Activated CD8-positive, alpha-beta memory T cell treated with anti-CD3 and anti-CD28 coated beads for 48 hours (primary cell): ENCODE data around the gene MYBPHL.
A peak's percentile ranks its signal among the peaks of the same experiment; 100 is the strongest.

Source experiments
- DNase-seq, 3 experiments: peaks; one replicate each; pipeline ENCODE4 v3.0.0-alpha.2; 2020; ENCODE audit warnings: low read depth in 2 of 3, low spot score in 2 of 3

The MYBPHL gene

DNA sequence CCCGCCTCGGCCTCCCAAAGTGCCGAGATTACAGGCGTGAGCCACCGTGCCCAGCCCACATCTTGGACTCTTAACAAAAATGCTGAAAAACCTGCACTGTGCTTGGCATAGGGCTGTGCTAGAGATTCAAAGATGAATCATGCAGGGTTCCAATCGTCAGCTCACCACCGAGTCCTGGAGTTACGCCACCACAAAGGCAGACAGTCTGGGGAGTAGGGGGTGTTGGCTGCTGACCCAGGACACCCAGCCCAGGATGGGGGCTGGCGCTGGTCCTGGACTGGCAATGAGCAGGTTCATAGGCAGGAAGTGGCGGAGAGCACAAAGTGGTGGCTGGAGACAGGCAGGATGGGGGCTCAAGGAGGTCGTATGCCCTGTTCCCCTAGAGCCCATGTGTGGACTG is 39.8 kb downstream of the MYBPHL start:
- no peak for DNase-seq

DNA sequence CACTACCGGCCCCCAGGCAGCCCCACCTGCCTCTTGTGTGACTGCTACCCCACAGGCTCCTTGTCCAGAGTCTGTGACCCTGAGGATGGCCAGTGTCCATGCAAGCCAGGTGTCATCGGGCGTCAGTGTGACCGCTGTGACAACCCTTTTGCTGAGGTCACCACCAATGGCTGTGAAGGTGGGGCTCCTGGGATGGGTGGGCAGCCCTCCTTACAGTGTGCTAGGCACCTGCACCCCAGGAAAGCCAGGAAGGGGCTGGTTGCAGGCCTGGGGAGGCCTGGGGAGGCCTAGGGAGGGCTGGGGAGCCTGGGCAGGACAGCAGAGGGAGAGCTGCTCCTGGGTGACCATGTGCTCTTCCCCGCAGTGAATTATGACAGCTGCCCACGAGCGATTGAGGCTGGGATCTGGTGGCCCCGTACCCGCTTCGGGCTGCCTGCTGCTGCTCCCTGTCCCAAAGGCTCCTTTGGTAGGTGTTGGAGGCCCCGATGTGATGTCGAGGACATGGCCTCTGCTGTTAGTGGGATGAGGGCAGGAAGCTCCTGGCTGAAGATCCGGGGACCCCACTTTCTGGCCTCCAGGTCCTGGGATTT is 41.0 kb downstream of the MYBPHL start:
- no peak for DNase-seq

DNA sequence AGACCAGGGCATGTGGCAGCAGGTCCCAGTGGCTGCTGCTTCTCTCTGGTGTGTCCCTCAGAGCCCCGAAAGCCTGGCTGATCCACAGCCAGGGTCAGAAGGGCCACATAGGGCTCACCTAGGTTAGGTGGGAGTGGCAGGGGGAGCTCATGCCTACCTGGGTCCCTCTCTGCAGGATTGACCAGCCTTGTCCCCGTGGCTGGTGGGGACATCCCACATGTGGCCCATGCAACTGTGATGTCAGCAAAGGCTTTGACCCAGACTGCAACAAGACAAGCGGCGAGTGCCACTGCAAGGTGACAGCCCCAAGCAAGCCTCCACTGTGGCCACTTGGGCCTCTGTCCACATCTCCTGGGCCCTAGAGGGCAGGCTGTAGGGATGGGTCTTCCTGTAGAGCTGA is 41.8 kb downstream of the MYBPHL start:
- DNase-seq = no peak

DNA sequence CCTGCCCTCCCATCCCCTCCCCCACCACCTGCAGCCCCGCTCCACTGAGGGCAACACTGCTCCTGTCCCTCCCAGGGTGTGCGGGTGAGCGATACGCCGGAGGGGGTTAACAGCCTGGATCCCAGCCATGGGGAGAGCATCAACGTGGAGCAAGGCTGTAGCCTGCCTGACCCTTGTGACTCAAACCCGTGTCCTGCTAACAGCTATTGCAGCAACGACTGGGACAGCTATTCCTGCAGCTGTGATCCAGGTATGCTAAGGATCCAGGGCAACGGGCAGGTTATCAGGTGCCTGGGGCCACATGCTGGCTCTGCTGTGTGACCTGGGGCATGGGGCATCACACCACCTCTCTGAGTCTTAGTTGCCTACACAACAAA is 42.4 kb downstream of the MYBPHL start:
- no peak for DNase-seq

DNA sequence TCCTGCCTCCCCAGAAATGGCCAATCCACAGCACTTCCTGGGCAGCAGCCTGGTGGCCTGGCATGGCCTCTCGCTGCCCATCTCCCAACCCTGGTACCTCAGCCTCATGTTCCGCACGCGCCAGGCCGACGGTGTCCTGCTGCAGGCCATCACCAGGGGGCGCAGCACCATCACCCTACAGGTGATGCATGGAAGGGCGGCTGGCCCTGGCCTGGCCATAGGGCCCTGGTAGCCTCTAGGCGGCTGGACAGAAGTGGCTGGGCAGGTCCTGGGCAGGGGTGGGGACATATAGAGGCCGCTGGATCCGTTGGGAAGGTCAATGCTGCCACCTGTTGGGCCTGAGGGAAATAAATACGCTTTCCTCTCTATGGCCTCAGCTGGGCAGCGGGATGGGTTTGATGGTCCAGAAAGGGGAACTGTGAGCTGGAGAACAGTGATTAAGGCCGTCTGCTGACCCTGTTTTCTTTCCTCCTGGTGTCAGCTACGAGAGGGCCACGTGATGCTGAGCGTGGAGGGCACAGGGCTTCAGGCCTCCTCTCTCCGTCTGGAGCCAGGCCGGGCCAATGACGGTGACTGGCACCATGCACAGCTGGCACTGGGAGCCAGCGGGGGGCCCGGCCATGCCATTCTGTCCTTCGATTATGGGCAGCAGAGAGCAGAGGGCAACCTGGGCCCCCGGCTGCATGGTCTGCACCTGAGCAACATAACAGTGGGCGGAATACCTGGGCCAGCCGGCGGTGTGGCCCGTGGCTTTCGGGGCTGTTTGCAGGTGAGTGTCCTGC is 43.0 kb downstream of the MYBPHL start:
- peak; percentile 46 to 76 (median 73) for DNase-seq

DNA sequence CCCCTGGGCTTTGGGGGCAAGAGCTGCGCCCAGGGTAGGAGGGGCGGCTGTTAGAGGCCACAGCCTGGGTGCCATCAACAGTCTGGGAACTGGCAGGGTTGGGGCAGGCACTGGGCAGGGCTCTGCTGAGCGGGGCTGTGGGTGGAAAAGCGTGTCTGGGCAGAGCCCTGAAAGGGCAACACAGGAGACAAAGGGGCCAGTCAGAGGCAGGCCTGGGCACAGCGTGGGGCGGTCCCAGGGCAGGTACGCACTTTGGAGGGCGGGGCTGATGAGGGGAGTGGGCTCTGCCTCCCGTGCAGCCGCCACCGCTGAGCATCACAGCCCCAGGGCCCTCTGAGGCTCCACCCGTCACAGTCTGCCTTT is 43.6 kb downstream of the MYBPHL start:
- DNase-seq = no peak

DNA sequence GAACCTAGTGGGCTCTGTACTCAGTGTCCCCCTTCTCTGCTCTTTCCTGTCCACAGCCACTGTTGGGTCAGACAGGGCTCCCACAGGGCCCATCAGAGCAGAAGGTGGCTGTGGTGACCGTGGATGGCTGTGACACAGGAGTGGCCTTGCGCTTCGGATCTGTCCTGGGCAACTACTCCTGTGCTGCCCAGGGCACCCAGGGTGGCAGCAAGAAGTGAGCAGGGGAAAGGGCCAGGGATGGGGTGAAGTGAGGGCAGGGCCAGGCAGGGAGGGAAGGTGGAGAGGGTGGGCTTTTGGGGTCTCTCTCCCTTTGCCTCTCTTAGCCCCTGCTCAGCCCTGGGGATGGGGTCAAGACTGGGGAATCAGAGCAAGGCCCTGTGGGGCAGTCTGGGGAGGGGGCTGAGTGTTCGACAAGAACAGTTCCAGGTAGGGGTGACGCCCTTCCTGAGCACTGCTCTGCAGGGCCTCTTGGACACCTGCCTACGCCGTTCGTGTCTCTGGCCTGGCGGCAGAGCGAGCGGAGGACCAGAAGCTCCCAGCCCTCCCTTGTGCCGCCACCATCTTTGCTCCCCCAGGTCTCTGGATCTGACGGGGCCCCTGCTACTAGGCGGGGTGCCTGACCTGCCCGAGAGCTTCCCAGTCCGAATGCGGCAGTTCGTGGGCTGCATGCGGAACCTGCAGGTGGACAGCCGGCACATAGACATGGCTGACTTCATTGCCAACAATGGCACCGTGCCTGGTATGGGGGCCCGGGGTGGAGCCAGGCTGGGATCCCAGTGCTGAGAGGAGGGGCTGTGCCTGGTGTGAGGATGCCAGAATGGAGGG is 44.4 kb downstream of the MYBPHL start:
- DNase-seq = no peak

DNA sequence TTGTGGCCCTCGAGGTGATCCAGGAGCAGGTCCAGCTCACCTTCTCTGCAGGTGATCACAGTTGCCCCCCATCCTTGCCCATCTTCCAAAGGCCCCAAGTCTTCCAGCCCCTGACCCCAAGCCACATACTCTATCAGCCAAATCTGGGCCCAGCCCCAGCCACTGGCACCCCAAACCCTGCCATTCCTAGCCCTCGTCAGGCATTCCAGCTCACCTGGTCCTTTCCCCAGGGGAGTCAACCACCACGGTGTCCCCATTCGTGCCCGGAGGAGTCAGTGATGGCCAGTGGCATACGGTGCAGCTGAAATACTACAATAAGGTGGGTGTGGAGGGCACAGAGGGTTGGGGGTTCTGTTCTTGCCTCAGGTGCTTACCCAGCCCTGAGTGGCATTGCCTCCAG is 45.2 kb downstream of the MYBPHL start:
- no peak for DNase-seq

DNA sequence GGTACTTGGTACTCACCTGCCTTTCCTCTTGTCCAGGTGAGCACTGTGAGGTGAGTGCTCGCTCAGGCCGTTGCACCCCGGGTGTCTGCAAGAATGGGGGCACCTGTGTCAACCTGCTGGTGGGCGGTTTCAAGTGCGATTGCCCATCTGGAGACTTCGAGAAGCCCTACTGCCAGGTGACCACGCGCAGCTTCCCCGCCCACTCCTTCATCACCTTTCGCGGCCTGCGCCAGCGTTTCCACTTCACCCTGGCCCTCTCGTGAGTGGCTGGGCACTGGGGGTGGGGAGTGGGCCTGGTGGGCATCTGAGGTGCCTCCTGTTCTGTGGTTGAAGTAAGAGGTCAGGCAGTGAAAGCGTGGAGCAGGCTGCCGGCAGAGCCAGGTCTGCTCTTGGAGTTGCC is 45.8 kb downstream of the MYBPHL start:
- no peak for DNase-seq

DNA sequence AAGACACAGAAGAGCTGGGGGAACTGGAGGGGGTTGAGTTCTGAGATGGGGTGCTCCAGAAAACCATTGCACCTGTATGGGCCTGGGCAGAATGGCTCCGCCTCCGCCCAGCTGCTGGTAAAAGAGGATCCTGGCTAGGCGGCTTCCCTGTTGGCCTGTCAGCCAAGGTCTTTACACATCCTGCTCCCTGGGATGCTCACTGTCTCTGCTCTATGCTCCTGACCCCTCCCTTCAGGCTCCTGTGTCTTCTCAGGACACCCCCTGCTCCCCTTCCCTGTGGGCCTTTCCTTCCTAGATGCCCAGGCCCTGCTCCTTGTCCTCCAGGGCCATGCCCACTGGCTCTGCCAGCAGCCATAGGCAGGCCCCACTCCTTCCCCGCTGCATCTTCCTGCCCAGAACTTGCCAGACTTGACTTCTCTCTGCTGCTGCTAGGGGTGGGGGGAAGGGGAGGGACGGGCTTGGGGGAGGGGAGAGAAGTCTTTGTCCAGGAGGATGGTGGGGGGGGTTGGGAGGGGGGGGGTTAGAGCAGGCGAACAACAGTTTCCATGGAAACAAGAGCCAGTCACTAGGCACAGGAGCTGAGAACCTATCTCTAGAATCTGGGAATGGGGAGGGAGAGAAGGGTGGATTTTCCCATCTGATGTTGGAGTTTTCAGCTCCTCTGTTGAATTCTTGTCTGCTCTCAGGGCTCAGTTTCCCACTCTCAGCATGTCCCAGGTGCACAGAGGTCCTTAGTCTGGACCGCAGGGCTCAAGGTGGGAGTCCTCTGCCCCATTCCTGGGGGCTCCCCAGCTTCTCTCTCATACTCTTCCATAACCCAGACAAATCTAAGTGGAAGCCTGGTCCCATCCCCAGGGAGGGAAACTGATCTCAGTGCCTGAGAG is 46.9 kb downstream of the MYBPHL start:
- no peak for DNase-seq

DNA sequence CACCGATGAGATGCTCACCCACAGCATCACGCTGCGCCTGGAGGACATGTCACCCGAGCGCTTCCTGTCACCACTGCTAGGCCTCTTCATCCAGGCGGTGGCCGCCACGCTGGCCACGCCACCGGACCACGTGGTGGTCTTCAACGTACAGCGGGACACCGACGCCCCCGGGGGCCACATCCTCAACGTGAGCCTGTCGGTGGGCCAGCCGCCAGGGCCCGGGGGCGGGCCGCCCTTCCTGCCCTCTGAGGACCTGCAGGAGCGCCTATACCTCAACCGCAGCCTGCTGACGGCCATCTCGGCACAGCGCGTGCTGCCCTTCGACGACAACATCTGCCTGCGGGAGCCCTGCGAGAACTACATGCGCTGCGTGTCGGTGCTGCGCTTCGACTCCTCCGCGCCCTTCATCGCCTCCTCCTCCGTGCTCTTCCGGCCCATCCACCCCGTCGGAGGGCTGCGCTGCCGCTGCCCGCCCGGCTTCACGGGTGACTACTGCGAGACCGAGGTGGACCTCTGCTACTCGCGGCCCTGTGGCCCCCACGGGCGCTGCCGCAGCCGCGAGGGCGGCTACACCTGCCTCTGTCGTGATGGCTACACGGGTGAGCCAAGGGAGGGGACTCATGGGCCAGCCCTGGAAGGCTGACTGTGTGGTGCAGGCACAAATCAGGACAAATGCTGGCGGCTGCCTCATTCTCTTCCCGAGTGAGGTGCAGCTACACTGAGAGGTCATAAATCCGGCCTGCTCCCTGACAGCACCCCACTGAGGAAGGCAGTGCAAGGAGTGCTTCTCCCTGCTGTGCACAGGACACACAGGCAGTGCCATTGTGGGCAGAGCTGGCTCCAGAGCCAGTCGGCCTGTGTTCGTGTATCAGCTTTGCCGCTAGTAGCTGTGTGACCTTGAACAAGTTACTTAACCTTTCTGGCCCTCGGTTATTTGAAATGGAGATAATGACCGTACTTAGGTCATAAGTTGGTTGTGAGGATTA is 48.0 kb downstream of the MYBPHL start:
- DNase-seq = no peak

DNA sequence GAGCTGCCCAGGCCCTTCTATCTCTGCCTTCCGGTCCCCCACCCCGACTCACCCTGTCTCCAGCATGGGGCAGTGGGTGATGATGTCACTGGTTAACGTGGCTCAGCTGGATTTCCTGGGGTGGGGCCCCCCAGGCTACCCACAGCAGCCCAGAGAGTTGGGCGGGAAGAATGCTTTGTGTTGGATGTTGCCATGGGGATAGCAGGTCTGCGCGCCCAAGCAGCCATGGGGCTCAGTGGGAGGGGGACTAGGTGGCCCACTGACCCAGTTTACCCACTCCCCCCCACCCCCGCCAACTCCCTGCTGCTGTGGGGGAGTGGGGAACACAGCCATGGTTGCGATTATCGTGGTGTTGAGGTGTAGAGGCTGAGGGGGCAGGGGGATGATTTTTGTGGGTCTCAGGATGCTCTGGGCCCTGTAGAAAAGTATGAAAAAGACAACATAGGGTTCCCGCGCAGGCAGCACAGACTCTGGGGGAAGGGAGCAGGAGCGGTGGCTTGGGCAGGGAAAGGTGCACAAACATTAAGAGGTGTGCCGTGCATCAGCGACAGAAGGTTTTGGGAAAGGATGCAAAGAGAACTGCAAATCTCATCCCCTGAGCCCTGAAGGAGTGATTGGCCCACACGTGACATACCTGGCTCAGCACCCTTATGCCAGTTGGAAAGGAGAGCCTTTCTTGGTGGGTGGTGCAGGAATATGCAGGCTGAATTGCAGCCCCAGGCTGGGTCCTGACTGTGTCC is 49.0 kb downstream of the MYBPHL start:
- no peak for DNase-seq

DNA sequence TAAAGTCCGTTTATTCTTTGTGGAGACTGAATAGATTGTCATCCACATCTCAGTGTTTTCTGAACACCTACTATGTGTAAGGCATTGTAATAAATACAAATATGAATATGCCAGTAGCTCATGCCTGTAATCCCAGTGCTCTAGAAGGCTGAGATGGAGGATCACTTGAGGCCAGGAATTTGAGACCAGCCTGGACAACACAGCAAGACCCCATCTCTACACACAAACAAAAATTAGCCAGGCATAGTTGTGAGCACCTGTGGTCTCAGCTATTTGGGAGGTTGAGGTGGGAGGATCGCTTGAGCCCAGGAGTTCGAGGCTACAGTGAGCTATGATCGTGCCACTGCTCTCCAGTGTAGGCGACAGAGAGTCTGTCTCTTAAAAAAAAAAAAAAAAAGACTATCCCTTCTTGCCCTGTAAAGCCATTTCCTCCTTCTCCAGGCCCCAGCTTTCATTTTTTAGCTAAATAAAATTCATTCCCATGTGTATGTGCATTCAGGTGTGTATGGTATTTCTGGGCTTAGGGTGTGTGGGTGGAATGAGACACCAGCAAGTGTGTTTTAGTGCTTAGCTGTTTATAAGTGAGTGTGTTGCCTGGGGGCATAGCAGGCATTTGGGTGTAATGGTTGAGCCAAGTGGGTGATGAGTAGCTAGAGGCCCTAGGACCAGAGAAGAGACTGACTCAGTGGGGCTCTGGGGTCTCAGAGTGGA is 49.7 kb downstream of the MYBPHL start:
- no peak for DNase-seq

DNA sequence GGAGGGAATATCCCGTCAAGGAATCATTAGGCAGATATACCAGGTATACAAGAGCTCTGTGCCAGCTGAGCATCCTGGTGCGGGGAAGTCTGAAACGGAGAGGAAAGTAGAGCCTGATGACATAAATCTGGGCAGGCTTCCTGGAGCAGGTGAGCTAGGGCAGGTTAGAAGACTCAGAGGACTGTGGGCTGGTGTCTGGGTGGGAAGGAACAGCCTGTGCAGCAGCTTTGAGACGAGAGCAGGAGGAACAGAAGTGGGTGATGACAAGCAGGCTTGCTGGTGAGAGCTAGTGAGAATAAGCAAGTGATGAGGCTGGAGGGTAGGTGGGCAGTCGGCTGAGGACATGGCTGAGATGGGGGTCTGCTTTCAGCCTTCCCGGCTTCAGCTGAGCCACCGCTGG is 50.7 kb downstream of the MYBPHL start:
- DNase-seq = no peak

DNA sequence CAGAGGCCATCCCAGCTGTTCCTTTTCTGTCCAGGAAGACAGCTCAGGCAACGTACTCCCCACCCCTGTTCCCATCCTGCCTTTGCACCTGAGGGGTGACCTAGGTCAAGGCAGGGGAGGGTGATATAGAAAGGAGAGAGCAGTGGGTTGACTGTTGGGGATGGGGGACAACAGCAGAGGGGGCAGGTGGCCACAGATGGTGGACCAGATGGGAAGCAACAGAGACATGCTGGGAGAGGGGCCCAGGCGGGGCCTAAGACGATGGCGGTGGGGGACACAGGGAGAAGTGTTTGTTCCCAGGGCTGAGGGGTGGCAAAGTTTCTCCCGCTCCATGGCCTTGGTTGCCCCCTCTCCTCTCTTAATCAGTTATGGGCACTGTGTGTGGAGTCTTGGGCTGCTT is 51.1 kb downstream of the MYBPHL start:
- no peak for DNase-seq

DNA sequence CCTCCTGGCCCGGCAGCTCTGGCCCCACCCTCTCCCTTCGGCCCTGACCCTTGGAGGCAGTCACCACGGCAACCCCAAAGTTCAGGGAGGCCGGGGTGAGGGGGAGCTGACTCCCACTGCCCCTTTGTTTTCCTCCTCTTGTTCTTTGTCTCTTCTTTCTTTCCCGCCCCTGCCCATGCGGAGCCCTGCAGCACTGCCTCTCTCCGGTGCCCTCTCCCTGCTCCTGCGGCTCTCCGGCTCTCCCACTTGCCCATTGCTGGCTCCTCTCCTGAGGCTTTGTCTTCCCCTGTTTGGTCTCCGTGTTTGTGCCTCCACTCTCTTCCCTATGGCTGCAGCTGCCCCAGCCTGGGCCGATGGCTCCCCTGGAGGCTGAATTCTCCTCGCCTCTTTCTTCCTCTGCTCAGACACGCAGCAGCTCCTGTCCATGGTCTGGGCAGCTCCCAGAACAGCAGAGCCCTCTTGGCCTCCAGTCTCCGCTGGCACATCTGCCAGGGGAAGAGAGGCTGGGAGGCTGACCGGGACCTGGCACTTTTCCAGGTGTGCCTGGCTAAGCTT is 51.6 kb downstream of the MYBPHL start:
- DNase-seq = no peak

DNA sequence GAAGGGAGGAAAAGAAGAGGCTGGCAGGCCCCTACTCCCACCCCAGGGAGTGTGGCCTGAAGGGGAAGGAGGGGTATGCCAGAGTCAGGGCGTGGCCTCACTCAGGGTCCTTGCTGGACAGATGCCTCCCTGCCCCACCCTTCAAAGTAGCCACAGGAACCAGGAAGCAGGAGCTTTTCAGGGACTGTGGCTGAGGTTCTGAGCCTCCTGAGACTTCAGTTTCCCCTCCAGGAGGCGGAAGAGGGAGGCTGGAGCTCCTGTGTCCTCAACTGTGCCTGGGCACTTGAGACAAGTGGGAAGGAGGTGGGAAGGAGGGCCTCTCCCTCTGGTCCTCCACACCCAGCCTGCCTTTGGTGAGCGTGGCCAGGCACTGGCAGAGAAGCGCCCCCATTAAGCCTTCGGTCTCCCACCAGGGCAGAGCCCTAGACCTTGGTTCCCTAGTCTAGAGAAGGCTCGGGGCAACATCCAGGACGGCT is 52.2 kb downstream of the MYBPHL start:
- DNase-seq = no peak
